Fibroblast of mammary gland (primary cell): ENCODE results near the gene RFX6.

ENCODE experiments used
- DNase-seq: peaks from one replicate; pipeline ENCODE4 v3.0.0-alpha.2; 2010; ENCODE audit warnings: low read depth
- H3K4me3 ChIP-seq: 2 replicates; pipeline ENCODE4 v1.5.1; 2011; ENCODE audit warnings: low read depth, mild to moderate bottlenecking, low read length, moderate library complexity; ENCODE audit not compliant: control insufficient read depth
- CTCF ChIP-seq: conservative IDR thresholded peaks from 2 replicates; pipeline ENCODE4 v1.5.1; 2011; ENCODE audit warnings: low read depth, low read length, inconsistent platforms; ENCODE audit not compliant: control insufficient read depth, insufficient read depth

RFX6 gene

DNA sequence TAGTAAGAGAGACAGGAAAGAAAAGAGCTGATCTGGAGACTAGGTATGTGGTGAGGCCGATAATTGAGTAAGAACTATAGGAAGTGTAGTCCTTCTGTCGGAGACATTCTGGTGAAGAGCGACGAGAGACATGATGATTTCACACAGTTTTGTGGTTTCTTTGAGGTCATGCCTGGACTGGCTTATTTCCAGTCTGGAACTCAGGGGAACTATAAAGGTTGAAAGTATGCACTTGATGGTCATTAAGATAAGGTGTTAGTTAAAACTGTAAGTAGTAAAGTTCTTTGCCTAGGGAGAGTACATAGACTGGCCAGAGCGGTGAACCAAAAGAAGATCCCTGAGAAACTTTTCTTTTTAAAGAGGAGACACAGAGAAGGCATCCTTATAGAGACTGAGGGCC lies 68.8 kb downstream of the RFX6 start:
- no peak overlapping the region for H3K4me3 ChIP-seq
- DNase-seq = peak; percentile 4
- TF ChIP-seq CTCF = no peak

GRCh38 chr6:116948533-116949304 lies 71.7 kb downstream of the RFX6 start:
- no peak for DNase-seq
- H3K4me3 ChIP-seq = no peak overlapping the region
- TF ChIP-seq CTCF = no peak

DNA sequence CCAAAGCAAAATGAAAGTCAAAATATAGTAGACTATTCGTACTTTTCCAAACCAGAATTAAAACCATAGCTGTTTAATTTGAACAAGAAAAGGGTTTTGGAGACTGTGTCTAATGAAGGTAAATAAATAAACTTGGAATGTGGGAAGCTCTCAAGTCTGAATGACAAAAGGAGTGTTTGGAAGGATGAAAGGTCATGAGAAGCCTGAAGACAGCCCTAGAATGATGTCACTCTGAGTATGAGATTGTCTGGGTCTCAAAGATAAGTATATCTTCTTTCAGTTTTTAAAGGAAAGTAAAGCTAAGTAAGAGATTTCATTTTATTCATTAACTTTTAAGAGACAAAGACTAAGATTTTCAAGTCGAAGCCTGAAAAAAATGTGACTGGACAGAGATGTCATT lies 72.9 kb downstream of the RFX6 start:
- DNase-seq = no peak
- no peak overlapping the region for H3K4me3 ChIP-seq
- TF ChIP-seq CTCF = no peak

DNA sequence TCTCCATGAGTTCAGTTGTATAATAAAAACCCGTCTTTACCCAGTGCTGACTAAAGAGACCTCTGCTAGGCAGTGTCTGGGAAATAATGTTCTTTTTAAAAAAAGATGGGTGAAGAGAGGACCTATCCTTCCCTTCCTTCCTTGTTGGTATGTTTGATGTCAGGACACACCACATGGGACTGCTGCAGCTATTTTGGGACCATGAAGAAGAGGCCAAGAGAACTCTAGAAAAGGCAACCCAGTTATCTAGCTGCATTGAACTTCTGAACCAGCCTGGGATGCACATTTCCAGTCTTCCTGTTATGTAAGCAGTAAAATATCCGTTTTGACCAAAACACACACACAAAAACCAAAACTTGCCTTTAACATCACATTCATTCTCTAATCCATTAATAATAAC lies 77.3 kb downstream of the RFX6 start:
- no peak overlapping the region for H3K4me3 ChIP-seq
- no peak for TF ChIP-seq CTCF
- no peak for DNase-seq

- H3K4me3 ChIP-seq = no peak overlapping the region
- no peak for TF ChIP-seq CTCF
- DNase-seq = no peak
Measured at GRCh38 chr6:116954938-116955337, 77.9 kb downstream of the RFX6 start.

- no peak for DNase-seq
- no peak overlapping the region for H3K4me3 ChIP-seq
- TF ChIP-seq CTCF = no peak
Measured at GRCh38 chr6:116955773-116956172, 78.7 kb downstream of the RFX6 start.
